RKO (cell line): Measurements from ENCODE around the gene UVSSA.
"Not testable (repeated sequence)": the region's sequence is repeated elsewhere in the genome, so short reads cannot be mapped to it uniquely, and the experiment has no call there.

Experiments used
- DNase-seq: peaks from one replicate; pipeline ENCODE4 v3.0.0-alpha.2; 2016; ENCODE audit warnings: low spot score

UVSSA gene

GRCh38 chr4:1377606-1378261, 30.7 kb downstream of the UVSSA start:
- no peak for DNase-seq

- no peak for DNase-seq
Measured at GRCh38 chr4:1378559-1379231, 31.7 kb downstream of the UVSSA start.

- no peak for DNase-seq
Measured at GRCh38 chr4:1379351-1379781, 32.4 kb downstream of the UVSSA start.

- no peak for DNase-seq
Measured at GRCh38 chr4:1379801-1380331, 32.9 kb downstream of the UVSSA start.

- DNase-seq: no peak
Measured at GRCh38 chr4:1380368-1381151, 33.6 kb downstream of the UVSSA start.

GRCh38 chr4:1381181-1381621, 34.2 kb downstream of the UVSSA start:
- no peak for DNase-seq

GRCh38 chr4:1381944-1382541, 35.0 kb downstream of the UVSSA start:
- DNase-seq: no peak

- no peak for DNase-seq
Measured at GRCh38 chr4:1382776-1383727, 36.0 kb downstream of the UVSSA start.

- DNase-seq: no peak
Measured at GRCh38 chr4:1383728-1384591, 37.0 kb downstream of the UVSSA start.

- no peak for DNase-seq
Measured at GRCh38 chr4:1384675-1385372, 37.8 kb downstream of the UVSSA start.

- no peak for DNase-seq
Measured at GRCh38 chr4:1385373-1386340, 38.6 kb downstream of the UVSSA start.

GRCh38 chr4:1393363-1393762, 46.4 kb downstream of the UVSSA start:
- not testable (repeated sequence) for DNase-seq

GRCh38 chr4:1393866-1394265, 46.9 kb downstream of the UVSSA start:
- DNase-seq: no peak

GRCh38 chr4:1394554-1395388, 47.8 kb downstream of the UVSSA start:
- DNase-seq: not testable (repeated sequence)

GRCh38 chr4:1395389-1395820, 48.4 kb downstream of the UVSSA start:
- not testable (repeated sequence) for DNase-seq

- no peak for DNase-seq
Measured at GRCh38 chr4:1395941-1396805, 49.2 kb downstream of the UVSSA start.
